ENCODE data around the gene KIRREL3. TPM values are rescaled to one million over a fixed set of nuclear protein-coding genes. Genes with fewer than 3 reads are reported as not detected.

Gene KIRREL3
- total and polyA plus RNA-seq, 2 of the 8 experiments (the other 6 are each of a cell fraction or from before 2014, with no cell fraction given), result 0.29 to 0.32 TPM

DNA sequence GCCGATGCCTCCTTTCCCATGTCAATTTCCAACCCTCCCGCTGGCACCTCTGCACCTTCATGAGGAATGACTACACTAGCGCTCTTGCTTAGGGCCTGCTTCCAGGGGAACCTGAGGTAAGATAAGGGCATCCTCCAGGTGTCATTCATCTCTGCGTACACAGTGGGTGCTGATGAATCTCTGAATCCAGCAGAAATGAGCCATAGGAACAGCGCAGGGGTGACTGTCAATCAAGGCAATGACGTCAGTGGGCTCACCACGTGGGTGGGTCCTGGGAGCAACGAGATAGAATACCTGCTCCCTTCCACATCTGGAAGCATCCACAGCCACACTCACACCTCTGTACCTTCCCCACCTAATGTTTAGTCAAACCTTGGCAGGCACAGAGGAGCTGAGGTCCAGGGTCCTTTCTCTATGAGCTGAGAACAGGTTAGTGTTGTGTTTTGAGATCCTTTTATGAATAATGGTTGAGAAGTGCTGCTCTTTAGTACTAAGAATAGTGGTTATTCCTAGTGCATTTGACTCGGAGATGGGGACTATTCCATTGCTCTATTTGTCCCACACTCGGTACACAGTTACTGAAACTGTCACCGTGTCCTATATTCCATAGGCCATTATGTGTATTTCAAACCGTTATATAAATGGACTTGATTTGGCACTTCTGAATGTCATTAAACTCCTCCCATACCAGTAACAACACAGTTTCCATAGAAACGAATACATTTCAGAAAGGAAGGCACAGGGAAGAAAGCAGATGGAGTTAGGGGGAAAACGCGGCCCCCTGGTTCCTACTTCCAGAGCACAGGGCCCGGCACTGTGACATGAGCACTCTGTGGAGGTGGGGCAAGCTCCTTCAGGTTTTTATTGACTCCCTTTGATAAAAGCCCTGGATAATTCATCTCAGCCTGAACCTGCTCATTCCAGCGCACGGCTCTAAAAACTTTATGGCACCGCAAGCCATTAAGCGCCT, 451.7 kb downstream of the KIRREL3 start (continued):
- TF ChIP-seq RNF2 (IDR thresholded peaks at IDR 0.05; ENCODE audit: borderline replicate concordance, low read depth, low read length, missing control alignments, poor library complexity, severe bottlenecking) (no peak), RXRA (IDR thresholded peaks at IDR 0.05; ENCODE audit: insufficient read depth, low read depth, low read length) (no peak), SRF (IDR thresholded peaks at IDR 0.05; ENCODE audit: low read depth, low read length) (no peak), RAD21 (IDR thresholded peaks at IDR 0.05 in 1 of 2, conservative IDR thresholded peaks at IDR 0.05 in 1 of 2; ENCODE audit: low read depth in 2 of 2, low read length in 2 of 2) (no peak), HDAC6 (IDR thresholded peaks at IDR 0.05; ENCODE audit: low read depth, low read length) (no peak), POU5F1 (IDR thresholded peaks at IDR 0.05; ENCODE audit: low read depth, low read length) (no peak), TEAD4 (IDR thresholded peaks at IDR 0.05; ENCODE audit: low read depth, low read length) (no peak)

Data from H1 (cell line).